ENCODE results near the gene CNNM4. TPM values are rescaled to one million over a fixed set of nuclear protein-coding genes. Genes with fewer than 3 reads are reported as not detected.

Gene CNNM4
- total and polyA plus RNA-seq, 2 of the 4 experiments (the other 2 are of a cell fraction): 2.0 to 4.1 TPM

DNA sequence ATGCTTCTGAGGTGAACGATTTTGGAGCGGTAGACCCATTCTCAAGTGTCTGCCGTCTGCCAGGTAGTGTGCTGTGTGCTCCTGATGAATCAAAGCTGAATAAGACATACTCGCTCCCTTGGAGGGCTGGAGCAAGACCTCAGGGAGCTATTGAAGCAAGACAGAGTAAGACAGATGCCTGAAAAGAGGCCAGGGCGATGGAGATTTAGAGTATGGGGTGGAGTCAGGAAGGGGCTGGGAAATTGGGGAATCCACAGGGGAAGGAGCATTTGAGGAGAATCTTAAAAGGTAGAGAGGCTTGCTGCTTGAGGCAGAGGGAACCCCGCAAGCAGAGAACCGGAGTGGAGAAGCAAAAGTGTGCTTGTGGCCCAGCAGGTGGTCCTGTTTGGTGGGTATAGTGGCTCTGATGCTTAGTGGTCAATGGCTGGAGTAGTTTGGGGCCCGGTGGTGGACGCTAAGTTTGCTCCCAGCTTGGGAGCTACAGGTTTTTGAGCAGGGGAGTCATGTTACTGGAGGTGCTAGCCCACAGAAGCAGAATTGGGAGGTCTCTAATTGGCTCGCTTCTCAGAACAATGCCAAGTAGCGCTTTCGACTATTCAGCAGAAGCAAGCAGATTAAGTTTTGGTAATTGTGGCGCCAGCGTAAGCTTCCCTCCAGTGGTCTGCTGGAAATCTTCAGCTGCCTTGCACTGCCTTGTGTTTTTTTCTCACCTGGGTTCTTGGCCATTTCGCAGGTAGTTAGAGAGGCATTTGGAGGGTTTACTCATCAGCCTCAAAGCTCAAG, 2.0 kb downstream of the CNNM4 start:
- Histone ChIP-seq H3K18ac (ENCODE audit: low read depth, low read length) (no peak overlapping the region), H3K56ac (ENCODE audit: extremely low read depth, insufficient read depth, low read length) (no peak overlapping the region), H3K4me3 (ENCODE audit: insufficient read depth, low read depth, low read length) (no peak overlapping the region), H3K4me2 (ENCODE audit: low read depth, low read length) (peak overlapping the region; percentile 64), H3K9ac (ENCODE audit: low read depth, low read length) (no peak overlapping the region), H3K4ac (ENCODE audit: low read depth, low read length) (no peak overlapping the region), H4K8ac (ENCODE audit: low read depth in 2 of 2, low read length in 2 of 2) (no peak overlapping the region), H3K14ac (replicated peaks; ENCODE audit: low read depth, low read length) (no peak overlapping the region), H3K4me1 (ENCODE audit: control insufficient read depth, insufficient read depth, low read length) (peaks cover 20% of the 10 kb centered on the region), H2AK5ac (ENCODE audit: low read depth, low read length) (peak overlapping the region; percentile 57; the same call in 1 of the 2 replicates), H2BK5ac (ENCODE audit: low read depth, low read length, poor library complexity, severe bottlenecking) (no peak overlapping the region), H3K27me3 (ENCODE audit: control insufficient read depth, insufficient read depth, low read length) (no peaks in the 10 kb centered on the region), H4K5ac (ENCODE audit: low read depth, low read length) (no peak overlapping the region), H2BK20ac (ENCODE audit: low read depth, low read length) (no peak overlapping the region), H3K9me3 (ENCODE audit: control insufficient read depth, insufficient read depth, low read length) (no peaks in the 10 kb centered on the region), H2BK120ac (ENCODE audit: low read depth, low read length) (no peak overlapping the region), H2AK9ac (replicated peaks; ENCODE audit: low read depth, low read length, poor library complexity) (peak overlapping the region; percentile 6), H2BK15ac (ENCODE audit: low read depth, low read length) (no peak overlapping the region), H3K79me1 (ENCODE audit: low read depth in 1 of 2, low read length in 2 of 2) (peaks cover 18 to 30% of the 10 kb centered on the region in 2 experiments; a peak in 3 of 4 replicates), H3K23ac (ENCODE audit: low read depth, low read length) (peak overlapping the region; percentile 34; the same call in 1 of the 2 replicates), H4K20me1 (ENCODE audit: insufficient read depth, low read length) (no peaks in the 10 kb centered on the region), H3K36me3 (ENCODE audit: control insufficient read depth, insufficient read depth, low read length) (no peaks in the 10 kb centered on the region), H4K91ac (ENCODE audit: insufficient read depth, low read depth, low read length) (no peak overlapping the region), H3K9me1 (ENCODE audit: insufficient read depth, low read length) (peaks cover 20% of the 10 kb centered on the region; the same call in 1 of the 2 replicates), H3K27ac (ENCODE audit: insufficient read depth, low read length) (no peak overlapping the region), H2AFZ (replicated peaks; ENCODE audit: low read length, poor library complexity) (peak overlapping the region; percentile 15)
- POLR2A ChIA-PET (ENCODE audit: unreplicated experiment): no interaction called here
- ATAC-seq (ENCODE audit: low read depth): no peak
- in situ Hi-C loops (cut with MboI; ENCODE audit: low sequenced_read_pairs): no loop called here
- intact Hi-C loops (cut with micrococcal nuclease): loop anchor here (5.0 kb wide), 1 partner anchor 40 kb away; no protein-coding TSS in a partner anchor
- CTCF ChIA-PET: interaction anchor here (0.5 to 1.1 kb wide), 4 partner anchors 13 to 498 kb away, joined by 3 to 5 read pairs (median 3); partner anchors contain the start of gene ANKRD39
- no peak for DNase-seq
- BruUV-seq (replicated peaks): no TSS peak
- WGBS, 2 experiments (ENCODE audit: extremely low coverage in 2 of 2, insufficient read length in 1 of 2): 50% methylated on average over 6 of the region's 15 CpGs; no CpG with 5 or more reads in 1 of the 2 experiments
- dilution Hi-C loops (cut with HindIII; ENCODE audit: low sequenced_read_pairs, unreplicated experiment): no loop called here
- TF ChIP-seq SMC3 (IDR thresholded peaks at IDR 0.05; ENCODE audit: low read depth, low read length) (no peak), NFE2L2 (IDR thresholded peaks at IDR 0.05; ENCODE audit: low read depth, low read length) (no peak), POLR2A (IDR thresholded peaks at IDR 0.05; ENCODE audit: low read depth, low read length) (no peak), CTCF (conservative IDR thresholded peaks at IDR 0.05; ENCODE audit: low read depth, low read length) (no peak), CEBPB (IDR thresholded peaks at IDR 0.05; ENCODE audit: low read depth, low read length) (no peak), RAD21 (IDR thresholded peaks at IDR 0.05; ENCODE audit: low read length) (no peak), ELK1 (IDR thresholded peaks at IDR 0.05; ENCODE audit: borderline replicate concordance, low read depth, low read length) (no peak), RCOR1 (IDR thresholded peaks at IDR 0.05; ENCODE audit: insufficient replicate concordance, low read length) (no peak), BHLHE40 (IDR thresholded peaks at IDR 0.05; ENCODE audit: low read depth, low read length) (no peak), CHD1 (IDR thresholded peaks at IDR 0.05; ENCODE audit: low read depth, low read length) (no peak), FOS (IDR thresholded peaks at IDR 0.05; ENCODE audit: low read depth, low read length) (no peak), MXI1 (IDR thresholded peaks at IDR 0.05; ENCODE audit: borderline replicate concordance, low read depth, low read length) (no peak), MAFK (IDR thresholded peaks at IDR 0.05; ENCODE audit: low read depth, low read length) (no peak), RFX5 (IDR thresholded peaks at IDR 0.05; ENCODE audit: low read depth, low read length) (no peak)
- TF ChIP-seq, protein P1, sequence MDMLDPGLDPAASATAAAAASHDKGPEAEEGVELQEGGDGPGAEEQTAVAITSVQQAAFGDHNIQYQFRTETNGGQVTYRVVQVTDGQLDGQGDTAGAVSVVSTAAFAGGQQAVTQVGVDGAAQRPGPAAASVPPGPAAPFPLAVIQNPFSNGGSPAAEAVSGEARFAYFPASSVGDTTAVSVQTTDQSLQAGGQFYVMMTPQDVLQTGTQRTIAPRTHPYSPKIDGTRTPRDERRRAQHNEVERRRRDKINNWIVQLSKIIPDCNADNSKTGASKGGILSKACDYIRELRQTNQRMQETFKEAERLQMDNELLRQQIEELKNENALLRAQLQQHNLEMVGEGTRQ (IDR thresholded peaks at IDR 0.05; ENCODE audit: low read depth, low read length): no peak
